PC-9 (cell line): ENCODE measurements around the gene STAG3. TPM values are rescaled to one million over a fixed set of nuclear protein-coding genes. Genes with fewer than 3 reads are reported as not detected.

Experiments
- BruUV-seq: library from RNA; stranded (reverse); fragments of 400-500 nt; replicated peaks from 2 replicates; lab custom pipeline; 2021; lab: Mats Ljungman, UMichigan
- CTCF ChIA-PET: fragments of 300-600 bp; sonication (Branson Sonifier 250); formaldehyde crosslinking; loops from one replicate; lab custom pipeline; 2022; ENCODE audit warnings: antibody characterized with exemption; lab: Charles Lee
- POLR2A ChIA-PET: fragments of 300-600 bp; sonication (Branson Sonifier 250); formaldehyde crosslinking; loops from one replicate; lab custom pipeline; 2022; ENCODE audit warnings: antibody characterized with exemption; ENCODE audit not compliant: unreplicated experiment; lab: Charles Lee
- DNase-seq, 2 experiments: peaks; one replicate each; pipeline versions ENCODE4 v3.0.0 to v3.0.0-alpha.2; 2015 to 2022; ENCODE audit warnings: mixed read lengths in 1 of 2
- H2AFZ ChIP-seq: fragments of 200-600 bp; sonication (generic); 2 replicates; pipeline ENCODE4 v1.8.1; 2017; ENCODE audit warnings: antibody characterized with exemption
- H3F3A ChIP-seq: fragments of 200-600 bp; sonication (generic); 2 replicates; pipeline ENCODE4 v1.8.1; 2017; ENCODE audit warnings: antibody characterized with exemption, mild to moderate bottlenecking, low read depth; ENCODE audit not compliant: insufficient read depth
- H3K27ac ChIP-seq: fragments of 200-600 bp; sonication (generic); 2 replicates; pipeline ENCODE4 v1.6.1; 2016; ENCODE audit warnings: mixed run types
- H3K27me3 ChIP-seq: fragments of 200-600 bp; sonication (generic); 2 replicates; pipeline ENCODE4 v1.6.1; 2016; ENCODE audit warnings: low read depth, mixed run types; ENCODE audit not compliant: insufficient read depth
- H3K36me3 ChIP-seq: fragments of 200-600 bp; sonication (generic); 2 replicates; pipeline ENCODE4 v1.6.1; 2016; ENCODE audit warnings: low read depth, mixed run types
- H3K4me1 ChIP-seq: fragments of 200-600 bp; sonication (generic); replicated peaks from 2 replicates; pipeline ENCODE4 v1.6.1; 2016; ENCODE audit warnings: mixed run types; ENCODE audit not compliant: insufficient read depth
- H3K4me2 ChIP-seq: fragments of 200-600 bp; sonication (generic); 2 replicates; pipeline ENCODE4 v1.6.1; 2017; ENCODE audit warnings: mixed run types
- H3K4me3 ChIP-seq: fragments of 200-600 bp; sonication (generic); 2 replicates; pipeline ENCODE4 v1.6.1; 2016; ENCODE audit warnings: mixed run types
- H3K79me2 ChIP-seq: fragments of 200-600 bp; sonication (generic); 2 replicates; pipeline ENCODE4 v1.6.1; 2017; ENCODE audit warnings: low read depth, mixed run types
- H3K9me2 ChIP-seq: fragments of 200-600 bp; sonication (generic); 2 replicates; pipeline ENCODE4 v1.8.1; 2017; ENCODE audit warnings: mild to moderate bottlenecking; ENCODE audit not compliant: insufficient read depth
- H3K9me3 ChIP-seq: fragments of 200-600 bp; sonication (generic); 2 replicates; pipeline ENCODE4 v1.8.1; 2016; ENCODE audit warnings: low read depth; ENCODE audit not compliant: insufficient read depth
- H4K20me1 ChIP-seq: fragments of 200-600 bp; sonication (generic); 2 replicates; pipeline ENCODE4 v1.8.1; 2017; ENCODE audit not compliant: insufficient read depth
- EZH2 ChIP-seq: fragments of 200-600 bp; sonication (generic); IDR thresholded peaks from 2 replicates; pipeline ENCODE4 v1.8.0; 2017; ENCODE audit warnings: antibody characterized with exemption, low read depth
- intact Hi-C: fragments of 100-400 bp; cut with micrococcal nuclease; formaldehyde crosslinking; loops from one replicate; pipeline ENCODE4 v1.10.0; 2022; ENCODE audit not compliant: unreplicated experiment
- total RNA-seq: library from RNA; stranded (reverse); gene quantifications from 2 replicates; pipeline ENCODE4 v1.2.3, GENCODE V29; 2021
- TF ChIP-seq, protein P1 (sequence below): fragments of 200-600 bp; sonication (generic); conservative IDR thresholded peaks from 2 replicates; pipeline ENCODE4 v1.6.1; 2017; ENCODE audit warnings: mixed run types, antibody characterized with exemption, mild to moderate bottlenecking, moderate library complexity

The STAG3 gene
- total RNA-seq, 1 experiment from 2014 or later: 0.83 TPM

GRCh38 chr7:100147278-100147677 lies 30.4 kb upstream of the STAG3 start:
- no peaks in the 10 kb centered on the region for H4K20me1 ChIP-seq
- POLR2A ChIA-PET: interaction anchor here (0.5 to 0.6 kb wide), 2 partner anchors 10 to 680 kb away, joined by 4 to 5 read pairs; partner anchors contain the start of gene EPHB4
- DNase-seq: no peak
- H3K27ac ChIP-seq: no peak overlapping the region
- no peak overlapping the region for H3K4me3 ChIP-seq
- H2AFZ ChIP-seq: no peak overlapping the region
- H3K9me2 ChIP-seq: no peaks in the 10 kb centered on the region
- no peak for TF ChIP-seq EZH2
- TF ChIP-seq, protein P1, sequence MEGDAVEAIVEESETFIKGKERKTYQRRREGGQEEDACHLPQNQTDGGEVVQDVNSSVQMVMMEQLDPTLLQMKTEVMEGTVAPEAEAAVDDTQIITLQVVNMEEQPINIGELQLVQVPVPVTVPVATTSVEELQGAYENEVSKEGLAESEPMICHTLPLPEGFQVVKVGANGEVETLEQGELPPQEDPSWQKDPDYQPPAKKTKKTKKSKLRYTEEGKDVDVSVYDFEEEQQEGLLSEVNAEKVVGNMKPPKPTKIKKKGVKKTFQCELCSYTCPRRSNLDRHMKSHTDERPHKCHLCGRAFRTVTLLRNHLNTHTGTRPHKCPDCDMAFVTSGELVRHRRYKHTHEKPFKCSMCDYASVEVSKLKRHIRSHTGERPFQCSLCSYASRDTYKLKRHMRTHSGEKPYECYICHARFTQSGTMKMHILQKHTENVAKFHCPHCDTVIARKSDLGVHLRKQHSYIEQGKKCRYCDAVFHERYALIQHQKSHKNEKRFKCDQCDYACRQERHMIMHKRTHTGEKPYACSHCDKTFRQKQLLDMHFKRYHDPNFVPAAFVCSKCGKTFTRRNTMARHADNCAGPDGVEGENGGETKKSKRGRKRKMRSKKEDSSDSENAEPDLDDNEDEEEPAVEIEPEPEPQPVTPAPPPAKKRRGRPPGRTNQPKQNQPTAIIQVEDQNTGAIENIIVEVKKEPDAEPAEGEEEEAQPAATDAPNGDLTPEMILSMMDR: no peak
- no peaks in the 10 kb centered on the region; the same call in 1 of the 2 replicates for H3K36me3 ChIP-seq
- H3K79me2 ChIP-seq: peaks cover 24% of the 10 kb centered on the region
- H3K27me3 ChIP-seq: no peaks in the 10 kb centered on the region
- intact Hi-C loops: no loop called here
- peaks cover 39% of the 10 kb centered on the region for H3K4me1 ChIP-seq
- no peaks in the 10 kb centered on the region for H3K9me3 ChIP-seq
- H3K4me2 ChIP-seq: no peak overlapping the region
- BruUV-seq: no TSS peak
- CTCF ChIA-PET: interaction anchor here (0.7 kb wide), 1 partner anchor 337 kb away, joined by 4 read pairs; the partner anchor contains the start of gene NYAP1
- H3F3A ChIP-seq: peaks cover 43% of the 10 kb centered on the region

GRCh38 chr7:100148225-100148558 lies 29.5 kb upstream of the STAG3 start:
- H3K4me3 ChIP-seq: peak overlapping the region; percentile 41; the same call in 1 of the 2 replicates
- no peaks in the 10 kb centered on the region for H4K20me1 ChIP-seq
- no peaks in the 10 kb centered on the region for H3K27me3 ChIP-seq
- peaks cover 32% of the 10 kb centered on the region for H3K4me1 ChIP-seq
- no peaks in the 10 kb centered on the region for H3K9me3 ChIP-seq
- no peak overlapping the region for H3K27ac ChIP-seq
- TF ChIP-seq, protein P1: no peak
- no peak for TF ChIP-seq EZH2
- peaks cover 24% of the 10 kb centered on the region for H3K79me2 ChIP-seq
- peaks cover 43% of the 10 kb centered on the region for H3F3A ChIP-seq
- no peaks in the 10 kb centered on the region for H3K9me2 ChIP-seq
- peak overlapping the region; percentile 100 for H3K4me2 ChIP-seq
- BruUV-seq: no TSS peak
- DNase-seq: no peak
- intact Hi-C loops: no loop called here
- CTCF ChIA-PET: interaction anchor here (0.5 to 0.7 kb wide), 2 partner anchors 336 to 996 kb away, joined by 4 to 7 read pairs; partner anchors contain the start of gene NYAP1
- POLR2A ChIA-PET: interaction anchor here (0.6 to 1.0 kb wide), 4 partner anchors 10 to 677 kb away, joined by 3 to 21 read pairs (median 6); no protein-coding TSS in a partner anchor
- peak overlapping the region; percentile 56; the same call in 1 of the 2 replicates for H2AFZ ChIP-seq
- no peaks in the 10 kb centered on the region; the same call in 1 of the 2 replicates for H3K36me3 ChIP-seq

DNA sequence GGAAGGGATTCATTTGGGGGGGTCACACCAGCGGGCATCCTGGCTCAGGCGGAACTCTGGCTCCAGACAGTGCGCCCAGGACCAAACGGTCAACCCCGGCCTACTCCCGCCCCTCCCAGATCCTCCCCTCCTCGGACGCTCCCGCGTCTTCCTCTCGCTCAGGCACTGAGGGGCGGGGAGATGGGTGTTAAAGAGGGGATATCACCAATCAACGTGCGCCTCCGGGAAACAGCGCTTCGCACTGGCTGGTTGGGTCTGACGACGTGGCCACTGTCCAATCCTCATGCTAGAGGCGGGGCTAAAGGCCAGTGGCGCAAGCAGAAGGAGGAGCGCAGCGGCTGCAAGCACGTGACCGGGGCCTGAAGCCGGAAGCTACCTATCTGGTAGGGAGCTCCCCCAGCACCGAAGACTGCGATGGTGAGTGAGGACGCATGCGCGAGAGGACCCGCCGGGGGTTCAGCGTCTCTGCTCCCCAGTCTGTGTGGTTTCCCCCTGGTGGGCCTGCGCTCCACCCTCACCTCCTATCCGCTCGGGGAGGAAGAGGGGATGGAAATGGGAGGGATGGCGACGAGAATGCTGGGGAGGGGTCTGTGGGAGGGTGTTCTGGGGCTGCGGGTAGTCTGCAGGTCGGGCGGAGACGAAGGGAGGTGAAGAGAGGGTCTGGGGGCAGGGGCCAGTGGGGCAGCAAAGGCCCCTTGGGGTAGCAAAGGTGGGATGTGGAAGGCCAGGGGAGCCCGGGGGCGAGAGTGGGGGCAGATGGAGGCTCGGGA lies 29.0 kb upstream of the STAG3 start, which contains the start of gene LAMTOR4:
Gene LAMTOR4, plus strand, starts transcription at position 360 of the 770 bp plus-strand sequence. Its CDS starts 55 bp downstream, at position 415.
- no peaks in the 10 kb centered on the region for H3K9me3 ChIP-seq
- peak within 1 kb of the TSS; percentile 97 for H3K4me3 ChIP-seq
- no peak within 1 kb of the TSS for H3K27ac ChIP-seq
- no peaks in the 10 kb centered on the region for H3K27me3 ChIP-seq
- H3K4me1 ChIP-seq: peaks cover 35% of the 10 kb centered on the region
- peak; percentile 95 to 99 for DNase-seq
- intact Hi-C loops: no loop called here
- H3K4me2 ChIP-seq: peak within 1 kb of the TSS; percentile 100
- no peak for TF ChIP-seq EZH2
- TF ChIP-seq, protein P1: no peak
- BruUV-seq: no TSS peak
- ChIA-PET CTCF (interaction anchor here (0.5 kb wide), 2 partner anchors 678 to 995 kb away, joined by 6 to 7 read pairs; no protein-coding TSS in a partner anchor), POLR2A (interaction anchor here (0.6 to 1.0 kb wide), 11 partner anchors 11 to 1285 kb away, joined by 3 to 21 read pairs (median 5); partner anchors contain the start of genes GPC2 and ZKSCAN1)
- H3K79me2 ChIP-seq: peaks cover 24% of the 10 kb centered on the region
- no peaks in the 10 kb centered on the region for H3K9me2 ChIP-seq
- peaks cover 47% of the 10 kb centered on the region for H3F3A ChIP-seq
- peak within 1 kb of the TSS; percentile 98 for H2AFZ ChIP-seq
- H3K36me3 ChIP-seq: no peaks in the 10 kb centered on the region; the same call in 1 of the 2 replicates
- H4K20me1 ChIP-seq: peaks cover 1% of the 10 kb centered on the region; the same call in 1 of the 2 replicates
